Lower leg skin (tissue), 3 donors: Measurements from ENCODE around the gene TSPEAR.

Experiments
- POLR2A ChIP-seq, 2 donors: fragments of 450-650 bp; IDR thresholded peaks; one replicate each; pipeline ENCODE4 v1.6.1; 2016 to 2017; ENCODE audit warnings: antibody characterized with exemption in 2 of 2, mild to moderate bottlenecking in 1 of 2, moderate library complexity in 1 of 2
- TF ChIP-seq, protein P1 (sequence below), 3 donors: fragments of 450-650 bp; IDR thresholded peaks; one replicate each; pipeline ENCODE4 v1.5.1; 2016; ENCODE audit warnings: antibody characterized with exemption in 3 of 3, mild to moderate bottlenecking in 3 of 3, moderate library complexity in 2 of 3

DNA sequence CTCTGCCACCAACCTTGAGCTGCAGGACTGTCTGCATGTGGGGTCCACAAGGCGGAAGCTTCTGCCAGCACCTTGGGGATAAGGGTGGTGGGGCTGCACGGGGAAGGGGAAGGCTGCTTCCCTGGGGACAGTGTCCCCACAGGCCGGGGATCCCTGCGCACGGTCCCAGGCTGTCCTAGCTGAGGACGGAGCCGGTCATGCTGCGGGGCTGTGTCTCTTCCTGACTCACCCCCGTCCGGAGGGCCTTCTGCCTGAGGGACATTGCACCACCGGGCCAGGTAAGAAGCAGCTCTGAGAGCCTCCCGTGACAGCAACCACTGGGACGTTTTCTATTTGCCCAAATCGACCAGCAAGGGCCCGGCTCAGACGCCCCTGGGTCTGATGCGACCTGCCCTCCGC, 201.3 kb downstream of the TSPEAR start:
- TF ChIP-seq, protein P1, sequence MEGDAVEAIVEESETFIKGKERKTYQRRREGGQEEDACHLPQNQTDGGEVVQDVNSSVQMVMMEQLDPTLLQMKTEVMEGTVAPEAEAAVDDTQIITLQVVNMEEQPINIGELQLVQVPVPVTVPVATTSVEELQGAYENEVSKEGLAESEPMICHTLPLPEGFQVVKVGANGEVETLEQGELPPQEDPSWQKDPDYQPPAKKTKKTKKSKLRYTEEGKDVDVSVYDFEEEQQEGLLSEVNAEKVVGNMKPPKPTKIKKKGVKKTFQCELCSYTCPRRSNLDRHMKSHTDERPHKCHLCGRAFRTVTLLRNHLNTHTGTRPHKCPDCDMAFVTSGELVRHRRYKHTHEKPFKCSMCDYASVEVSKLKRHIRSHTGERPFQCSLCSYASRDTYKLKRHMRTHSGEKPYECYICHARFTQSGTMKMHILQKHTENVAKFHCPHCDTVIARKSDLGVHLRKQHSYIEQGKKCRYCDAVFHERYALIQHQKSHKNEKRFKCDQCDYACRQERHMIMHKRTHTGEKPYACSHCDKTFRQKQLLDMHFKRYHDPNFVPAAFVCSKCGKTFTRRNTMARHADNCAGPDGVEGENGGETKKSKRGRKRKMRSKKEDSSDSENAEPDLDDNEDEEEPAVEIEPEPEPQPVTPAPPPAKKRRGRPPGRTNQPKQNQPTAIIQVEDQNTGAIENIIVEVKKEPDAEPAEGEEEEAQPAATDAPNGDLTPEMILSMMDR (IDR thresholded peaks at IDR 0.05): no peak
- TF ChIP-seq POLR2A (IDR thresholded peaks at IDR 0.05): no peak
